HuH-7.5 (cell line): ENCODE data around the gene TNFRSF6B.
"Not testable (repeated sequence)": the region's sequence is repeated elsewhere in the genome, so short reads cannot be mapped to it uniquely, and the experiment has no call there.

ENCODE experiments used
- DNase-seq: peaks from one replicate; pipeline ENCODE4 v3.0.0; 2011; ENCODE audit warnings: low spot score

TNFRSF6B gene

DNA sequence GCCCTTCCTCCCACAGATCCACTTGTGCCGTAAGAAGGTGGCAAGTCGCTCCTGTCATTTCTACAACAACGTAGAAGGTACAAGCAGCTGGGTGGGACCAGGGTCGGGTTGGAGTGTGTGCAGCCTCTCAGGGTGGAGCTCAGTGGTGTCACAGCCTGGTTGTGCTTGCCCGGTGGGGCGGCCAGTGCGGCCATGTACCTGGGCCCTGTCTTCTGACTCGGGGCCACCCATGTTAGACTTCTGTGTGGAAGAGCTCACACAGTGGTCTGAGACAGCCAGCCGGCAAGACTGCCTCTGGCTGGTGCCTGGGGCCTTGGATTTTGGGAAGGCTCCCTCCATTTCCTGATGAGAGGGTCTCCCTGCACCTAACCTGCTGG is 33.7 kb upstream of the TNFRSF6B start:
- DNase-seq = no peak

DNA sequence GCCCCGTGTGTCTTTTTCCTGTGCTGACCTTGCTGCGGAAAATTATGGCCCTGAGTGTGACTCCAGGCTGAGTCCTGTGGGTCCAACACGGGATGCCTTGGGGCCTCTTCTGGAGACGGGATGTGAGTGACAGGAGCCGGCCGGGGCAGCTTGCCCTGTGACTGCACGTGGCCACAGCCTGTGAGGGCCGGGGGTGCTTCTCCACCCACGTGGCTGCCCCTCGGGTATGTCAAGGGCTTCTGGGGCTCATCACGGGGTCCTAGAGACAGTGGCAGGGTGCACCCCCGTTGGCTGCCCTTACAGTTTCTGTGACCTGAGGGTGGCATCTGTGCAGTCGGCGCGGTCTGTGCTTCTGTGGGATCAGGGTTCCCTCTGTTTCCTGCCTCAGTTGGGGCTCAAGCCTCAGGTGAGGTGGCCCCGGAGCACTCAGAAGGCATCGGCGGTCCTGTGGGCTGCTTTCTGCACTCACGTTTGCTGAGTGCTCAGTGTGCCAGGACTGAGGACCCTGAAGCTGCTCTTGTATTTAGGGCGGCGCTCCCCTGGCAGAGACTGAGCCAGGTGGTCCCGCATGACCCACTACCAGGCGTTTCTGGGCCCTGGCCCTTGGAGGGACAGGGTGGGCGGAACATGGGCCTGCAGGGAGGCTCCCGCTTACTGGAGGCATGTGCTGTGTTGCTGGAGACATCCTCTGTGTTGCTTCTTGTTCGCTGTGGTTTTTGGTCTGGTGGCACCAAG is 33.0 kb upstream of the TNFRSF6B start:
- DNase-seq = no peak

DNA sequence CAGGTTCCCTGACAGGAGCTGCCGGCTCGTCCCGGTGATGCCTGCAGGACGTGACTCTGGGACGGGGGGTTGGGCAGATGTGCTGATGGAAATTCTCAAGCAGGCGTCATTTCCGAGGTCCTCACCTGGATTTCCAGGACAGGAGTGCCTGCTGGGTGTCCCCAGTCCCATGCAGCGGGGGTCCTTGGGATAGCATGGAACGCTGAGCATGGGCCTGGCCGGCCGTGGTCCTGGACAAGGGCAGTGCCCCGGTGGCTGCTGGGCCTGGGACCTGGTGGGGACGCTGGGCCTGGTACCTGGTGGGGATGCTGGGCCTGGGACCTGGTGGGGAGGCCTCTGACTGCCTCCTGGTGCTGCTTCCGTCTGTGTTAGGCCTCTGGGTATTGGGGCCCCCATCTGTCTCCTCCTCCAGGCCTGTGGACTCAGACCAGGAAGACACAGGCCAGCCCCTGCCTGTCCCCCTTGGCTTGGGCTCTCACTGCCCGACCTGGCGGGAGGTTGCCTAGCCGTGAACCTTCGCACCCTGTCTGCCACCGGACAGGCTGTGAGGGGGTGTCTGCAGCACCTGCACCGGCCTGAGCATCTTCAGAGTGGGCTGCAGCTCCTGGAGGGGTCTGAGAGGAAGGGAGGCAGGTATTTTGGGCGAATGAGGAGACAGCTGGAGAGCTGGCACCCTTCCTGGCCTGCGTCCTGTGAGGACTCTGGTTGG is 32.2 kb upstream of the TNFRSF6B start:
- no peak for DNase-seq

DNA sequence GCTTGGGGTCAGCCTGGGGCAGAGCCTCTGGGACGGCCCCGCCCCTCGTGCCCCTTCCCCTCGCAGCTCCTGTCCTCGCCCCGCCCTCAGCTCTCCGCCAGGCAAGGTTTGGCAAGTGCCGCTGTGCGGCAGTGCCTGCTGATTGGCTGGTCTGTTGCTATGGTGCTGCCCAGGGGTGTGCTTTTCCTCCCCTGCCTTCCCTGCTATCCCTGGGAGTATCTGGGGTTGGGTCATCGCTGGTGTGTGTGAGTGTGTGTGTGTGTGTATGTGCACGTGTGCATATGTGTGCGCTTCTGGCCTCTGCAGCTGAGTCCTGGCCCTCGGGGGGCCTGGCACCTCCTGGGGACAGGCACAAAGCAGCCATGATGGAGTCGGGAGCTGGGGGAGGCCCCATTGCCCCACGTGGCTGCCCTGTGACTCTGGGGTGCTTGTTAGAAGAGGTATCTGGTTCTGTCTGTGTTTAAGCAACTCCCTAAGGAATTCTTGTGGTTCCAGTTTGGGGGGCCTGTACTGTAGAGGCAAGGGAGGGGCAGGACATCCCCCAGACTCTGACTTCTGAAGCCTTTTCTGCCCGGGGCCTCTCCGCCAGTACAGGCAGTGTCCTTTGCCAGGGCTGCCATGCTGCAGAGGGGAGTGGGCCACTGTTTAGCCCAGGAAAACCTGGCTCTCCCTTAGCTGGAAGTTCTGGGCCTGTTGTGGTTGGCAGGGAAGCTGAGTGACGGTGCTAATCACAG is 31.4 kb upstream of the TNFRSF6B start:
- DNase-seq = peak; percentile 81

DNA sequence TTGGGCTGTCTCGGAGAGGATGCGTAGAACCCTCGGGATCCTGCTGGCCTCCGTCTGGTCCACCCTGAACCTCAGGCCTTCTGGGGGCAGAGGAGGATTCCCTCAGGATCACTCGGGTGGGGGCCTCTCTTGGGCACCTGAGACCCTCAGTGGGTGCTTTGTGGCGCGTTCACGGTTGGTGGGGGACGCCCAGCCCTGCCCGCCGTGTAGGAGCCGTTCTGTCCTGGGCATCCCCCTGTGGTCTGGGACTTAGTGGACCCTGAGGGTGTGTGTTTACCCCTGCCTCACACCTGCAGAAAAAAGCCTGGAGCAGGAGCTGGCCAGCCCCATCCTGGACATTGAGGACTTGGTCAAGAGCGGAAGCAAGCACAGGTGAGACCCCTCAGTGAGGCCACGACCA is 30.7 kb upstream of the TNFRSF6B start:
- DNase-seq = no peak

DNA sequence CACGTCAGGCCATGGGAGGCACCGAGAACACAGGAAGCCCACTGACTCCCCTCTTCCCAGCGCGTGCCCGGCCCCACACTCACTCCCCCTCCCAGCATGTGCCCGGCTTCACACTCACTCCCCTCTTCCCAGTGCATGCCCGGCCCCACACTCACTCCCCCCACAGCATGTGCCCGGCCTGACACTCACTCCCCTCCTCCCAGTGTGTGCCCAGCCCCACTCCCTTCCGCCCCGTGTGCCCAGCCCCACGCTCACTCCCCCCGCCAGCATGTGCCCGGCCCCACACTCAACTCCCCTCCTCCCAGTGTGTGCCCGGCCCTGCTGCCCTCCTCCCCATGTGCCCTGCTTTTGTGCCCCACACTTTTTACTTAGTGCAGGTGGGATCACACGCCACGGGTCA is 28.6 kb upstream of the TNFRSF6B start:
- no peak for DNase-seq

DNA sequence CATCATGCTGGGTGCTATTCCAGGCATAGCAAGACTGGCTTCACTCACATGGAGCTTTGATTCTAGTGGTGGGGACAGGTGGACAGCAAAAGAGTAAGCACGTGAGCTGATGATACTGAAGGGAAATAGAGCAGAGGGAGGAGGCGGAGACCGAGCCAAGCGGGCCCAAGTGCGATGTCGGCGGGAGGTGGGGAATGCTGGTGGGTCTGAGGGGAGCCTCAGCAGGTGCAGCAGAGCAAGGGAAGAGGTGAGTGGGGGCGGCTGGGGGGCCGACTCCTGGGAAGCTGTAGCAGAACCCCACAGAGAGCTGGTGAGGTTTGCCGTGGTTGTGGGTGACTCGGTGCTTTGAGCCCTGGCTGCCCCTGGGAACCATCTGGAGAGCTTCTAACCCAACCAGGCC is 28.1 kb upstream of the TNFRSF6B start:
- DNase-seq = no peak

DNA sequence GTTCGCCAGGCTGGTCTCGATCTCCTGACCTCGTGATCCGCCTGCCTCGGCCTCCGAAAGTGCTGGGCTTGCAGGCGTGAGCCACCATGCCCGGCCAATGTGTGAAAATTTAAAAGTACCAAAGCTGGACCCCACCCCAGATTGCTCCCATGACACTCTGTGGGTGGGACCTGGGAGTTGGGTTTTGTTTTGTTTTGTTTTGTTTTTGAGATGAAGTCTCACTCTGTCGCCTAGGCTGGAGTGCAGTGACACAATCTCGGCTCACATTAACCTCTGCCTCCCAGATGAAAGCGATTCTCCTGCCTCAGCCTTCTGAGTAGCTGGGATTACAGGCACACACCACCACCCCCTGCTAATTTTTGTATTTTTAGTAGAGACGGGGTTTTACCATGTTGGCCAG is 24.8 kb upstream of the TNFRSF6B start:
- DNase-seq = not testable (repeated sequence)

DNA sequence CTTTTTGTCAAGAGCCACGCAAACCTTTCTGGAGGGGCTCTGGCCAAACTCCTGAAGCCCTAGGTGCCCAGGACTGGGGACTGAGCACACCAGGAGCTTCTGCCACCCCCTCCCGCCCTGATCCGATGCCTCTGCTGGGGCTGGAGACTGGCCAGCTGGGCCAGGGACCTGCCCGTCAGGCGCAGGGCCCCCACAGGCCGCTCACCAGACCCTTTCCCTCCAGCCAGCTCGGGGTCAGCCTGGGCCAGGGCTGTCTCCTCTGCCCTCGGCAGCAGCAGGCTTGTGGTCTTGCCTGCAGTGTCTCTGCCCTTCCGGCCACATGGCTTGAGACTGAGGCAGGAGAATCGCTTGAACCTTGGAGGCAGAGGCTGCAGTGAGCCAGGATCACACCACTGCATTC is 23.8 kb upstream of the TNFRSF6B start:
- no peak for DNase-seq

DNA sequence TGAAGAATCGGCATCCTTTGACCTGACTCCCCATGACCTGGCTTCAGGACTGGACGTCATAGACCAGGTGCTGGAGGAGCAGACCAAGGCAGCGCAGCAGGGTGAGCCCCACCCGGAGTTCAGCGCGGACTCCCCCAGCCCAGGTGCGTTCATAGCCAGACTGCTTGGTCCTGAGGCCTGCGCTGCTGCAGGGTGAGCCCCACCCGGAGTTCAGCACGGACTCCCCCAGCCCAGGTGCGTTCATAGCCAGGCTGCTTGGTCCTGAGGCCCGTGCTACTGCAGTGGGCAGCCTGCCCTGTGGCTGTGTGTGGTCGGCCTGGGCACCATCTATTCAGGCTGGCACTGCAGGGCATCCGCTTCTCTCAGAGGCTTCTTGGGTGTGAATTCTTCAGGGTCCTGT is 22.5 kb upstream of the TNFRSF6B start:
- no peak for DNase-seq

DNA sequence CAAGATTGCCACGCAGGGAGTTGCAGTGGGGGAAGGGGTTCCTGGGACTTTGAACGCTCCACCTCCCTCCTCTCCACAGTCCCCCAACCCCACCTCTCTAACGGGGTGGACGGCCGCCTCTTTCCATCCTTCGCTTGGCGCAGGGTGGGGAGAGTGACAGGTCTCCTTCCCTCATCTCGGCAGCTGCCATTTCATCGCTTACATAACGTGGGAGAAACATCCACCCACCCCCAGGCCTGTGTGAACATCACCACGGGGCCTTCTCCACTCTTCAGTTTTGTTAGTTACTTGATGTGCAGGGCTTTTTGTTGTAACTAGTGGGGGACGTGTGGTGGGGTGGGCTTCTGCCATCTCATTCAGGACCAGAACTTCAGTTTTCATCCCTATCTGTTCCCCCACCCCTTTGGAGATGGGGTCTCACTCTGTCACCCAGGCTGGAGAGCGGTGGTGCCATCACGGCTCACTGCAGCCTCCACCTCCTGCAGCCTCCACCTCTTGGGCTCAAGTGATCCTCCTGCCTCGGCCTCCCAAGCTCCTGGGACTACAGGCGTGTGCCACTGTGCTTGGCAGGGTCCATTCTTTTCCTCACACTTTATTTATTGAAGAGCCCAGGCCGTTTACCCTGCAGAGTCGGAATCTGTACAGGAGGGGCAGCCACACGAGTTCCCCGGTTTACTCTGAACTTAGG is 20.6 kb upstream of the TNFRSF6B start:
- no peak for DNase-seq

DNA sequence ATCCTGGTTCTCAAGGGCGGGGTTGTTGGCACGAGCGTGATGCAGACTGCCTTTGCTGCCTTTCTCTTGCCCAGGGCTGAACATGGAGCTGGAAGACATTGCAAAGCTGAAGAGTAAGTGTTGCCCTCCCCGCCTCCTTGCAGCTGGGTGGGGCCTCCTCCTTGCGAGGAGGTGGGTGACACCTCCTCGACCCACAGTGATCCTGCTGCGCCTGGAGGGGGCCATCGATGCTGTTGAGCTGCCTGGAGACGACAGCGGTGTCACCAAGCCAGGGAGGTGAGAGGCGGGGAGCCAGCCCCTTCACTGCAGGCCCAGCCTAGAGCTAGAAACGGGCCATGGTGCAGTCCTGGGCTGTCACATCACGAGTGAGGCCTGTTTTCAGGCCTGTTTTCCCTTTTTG is 18.4 kb upstream of the TNFRSF6B start:
- DNase-seq = no peak

DNA sequence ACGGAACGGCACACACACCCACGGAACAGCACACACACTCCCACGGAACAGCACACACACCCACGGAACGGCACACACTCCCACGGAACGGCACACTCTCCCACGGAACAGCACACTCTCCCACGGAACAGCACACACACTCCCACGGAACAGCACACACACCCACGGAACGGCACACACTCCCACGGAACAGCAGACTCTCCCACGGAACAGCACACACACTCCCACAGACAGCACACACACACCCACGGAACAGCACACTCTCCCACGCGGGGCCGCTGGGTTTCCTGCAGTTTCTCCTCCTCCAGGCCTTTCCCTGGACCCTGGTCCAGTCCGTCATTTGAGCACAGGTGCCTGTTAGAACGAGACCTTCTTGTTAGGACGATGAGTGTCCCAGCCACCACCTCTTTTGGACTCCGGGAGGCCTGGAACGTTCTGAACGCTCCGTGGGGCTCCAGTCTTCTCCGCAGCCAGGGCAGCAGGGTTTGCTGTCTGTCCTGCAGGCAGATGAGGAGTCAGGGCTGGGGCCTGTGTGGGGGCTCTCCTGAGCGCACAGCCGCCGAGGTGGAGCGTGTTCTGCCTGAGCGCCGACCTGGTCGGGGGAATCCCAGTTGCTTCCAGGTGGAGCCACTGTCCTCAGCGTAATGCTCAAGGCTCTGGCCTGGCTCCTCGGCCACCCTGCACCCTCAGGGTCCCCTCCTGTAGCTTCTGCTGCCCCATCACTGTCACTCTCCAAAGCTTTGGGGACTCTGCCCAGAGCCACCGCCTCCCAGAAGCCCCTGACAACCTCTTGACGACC is 17.6 kb upstream of the TNFRSF6B start:
- no peak for DNase-seq

DNA sequence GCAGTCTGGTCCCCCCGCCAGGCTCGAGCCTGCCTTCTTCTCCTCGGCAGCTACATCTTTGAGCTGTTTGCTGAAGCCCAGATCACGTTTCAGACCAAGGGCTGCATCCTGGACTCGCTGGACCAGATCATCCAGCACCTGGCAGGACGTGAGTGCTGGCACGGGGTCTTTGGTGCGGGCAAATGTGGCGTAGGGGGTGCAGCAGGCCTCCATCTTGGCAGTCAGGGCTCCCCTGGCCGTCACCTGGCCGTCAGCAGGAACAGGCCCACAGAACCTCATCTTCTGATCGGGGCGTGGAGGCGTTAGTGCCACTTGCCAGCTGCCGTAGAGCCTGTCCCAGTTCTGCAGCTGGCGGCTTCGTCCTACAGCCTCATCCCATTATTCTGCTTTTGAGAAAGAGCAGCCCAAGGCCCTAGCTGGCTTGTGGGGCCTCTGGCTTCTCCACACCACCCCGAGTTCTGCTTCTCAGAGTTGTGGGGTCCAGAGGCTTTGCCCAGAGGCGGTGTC is 16.6 kb upstream of the TNFRSF6B start:
- no peak for DNase-seq

DNA sequence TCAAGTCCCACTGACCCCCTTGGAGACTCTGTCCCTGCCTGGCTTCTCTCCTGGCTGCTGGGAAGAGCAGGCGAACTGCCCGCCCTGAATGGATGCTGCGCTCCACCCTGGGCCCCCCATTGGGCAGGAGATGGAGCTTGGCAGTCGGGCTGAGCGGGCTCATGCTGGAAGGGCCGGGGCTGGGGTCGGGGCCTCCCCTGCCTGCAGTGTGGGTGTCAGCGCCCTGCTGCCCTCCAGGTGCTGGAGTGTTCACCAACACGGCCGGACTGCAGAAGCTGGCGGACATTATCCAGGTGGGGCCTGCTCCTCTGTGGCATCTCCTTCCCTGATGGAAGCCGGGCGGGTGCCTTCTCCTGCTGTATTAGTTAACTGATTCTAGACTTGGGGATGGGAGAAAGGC is 16.0 kb upstream of the TNFRSF6B start:
- DNase-seq = no peak

DNA sequence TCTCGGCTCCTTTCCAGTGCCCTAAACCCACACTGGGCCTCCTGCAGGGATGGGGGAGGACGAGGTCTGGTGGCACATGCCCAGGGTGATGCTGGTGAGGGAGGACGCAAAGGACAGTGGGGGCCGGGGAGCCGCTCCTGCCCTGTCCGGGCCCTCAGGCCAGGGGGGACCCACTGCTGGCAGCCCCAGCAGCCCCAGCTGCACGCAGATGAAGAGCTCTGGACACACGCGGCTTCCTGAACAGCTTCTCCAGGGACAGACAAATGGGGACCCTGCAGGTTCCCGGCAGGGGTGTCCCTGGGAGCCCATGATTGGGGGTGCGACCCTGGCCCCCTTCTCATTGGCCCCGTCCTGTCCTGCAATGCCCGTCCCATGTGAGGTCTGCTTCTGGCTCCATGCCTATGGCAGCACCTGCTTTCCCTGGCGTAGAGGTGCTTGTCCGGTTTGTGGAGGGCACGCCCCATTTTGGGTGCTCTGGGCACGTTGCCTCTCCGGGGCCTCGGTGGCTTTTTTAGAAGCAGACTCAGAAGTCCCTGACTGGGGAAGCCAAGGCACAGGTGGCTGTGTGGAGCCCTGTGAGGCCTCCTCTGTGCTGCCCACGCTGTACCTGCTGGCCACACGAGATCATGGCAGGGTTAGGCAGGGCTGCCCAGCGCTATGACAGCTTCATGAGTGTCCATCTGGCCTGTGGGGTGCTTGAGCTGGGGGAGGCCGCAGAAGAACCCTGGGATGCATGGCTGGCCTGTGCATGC is 15.4 kb upstream of the TNFRSF6B start:
- no peak for DNase-seq

DNA sequence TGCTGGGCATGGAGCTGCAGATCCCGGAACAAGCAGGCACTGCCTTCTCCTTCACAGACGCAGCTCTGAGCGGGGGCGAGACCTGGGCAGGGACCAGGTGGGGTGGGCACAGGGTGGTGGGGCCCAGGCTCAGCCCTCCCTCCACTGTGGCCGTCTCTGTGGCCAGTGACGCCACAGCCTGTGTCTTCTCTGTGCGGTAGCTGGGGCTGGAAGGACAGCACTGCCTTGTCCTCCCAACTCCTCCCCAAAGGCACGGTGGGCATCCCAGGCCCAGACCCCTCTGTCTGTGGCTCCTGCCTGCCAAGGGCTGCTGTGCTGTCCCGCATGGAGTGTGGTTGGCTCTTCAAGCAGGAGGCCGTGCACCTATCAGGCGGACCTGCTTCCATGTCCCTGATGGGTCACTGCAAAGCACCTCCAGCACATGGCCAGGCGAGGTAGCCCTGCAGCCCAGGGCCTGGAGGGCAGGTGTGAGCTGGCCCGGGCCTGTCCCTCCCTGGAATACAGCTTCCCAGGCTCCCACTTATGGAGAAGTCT is 14.8 kb upstream of the TNFRSF6B start:
- DNase-seq = no peak

DNA sequence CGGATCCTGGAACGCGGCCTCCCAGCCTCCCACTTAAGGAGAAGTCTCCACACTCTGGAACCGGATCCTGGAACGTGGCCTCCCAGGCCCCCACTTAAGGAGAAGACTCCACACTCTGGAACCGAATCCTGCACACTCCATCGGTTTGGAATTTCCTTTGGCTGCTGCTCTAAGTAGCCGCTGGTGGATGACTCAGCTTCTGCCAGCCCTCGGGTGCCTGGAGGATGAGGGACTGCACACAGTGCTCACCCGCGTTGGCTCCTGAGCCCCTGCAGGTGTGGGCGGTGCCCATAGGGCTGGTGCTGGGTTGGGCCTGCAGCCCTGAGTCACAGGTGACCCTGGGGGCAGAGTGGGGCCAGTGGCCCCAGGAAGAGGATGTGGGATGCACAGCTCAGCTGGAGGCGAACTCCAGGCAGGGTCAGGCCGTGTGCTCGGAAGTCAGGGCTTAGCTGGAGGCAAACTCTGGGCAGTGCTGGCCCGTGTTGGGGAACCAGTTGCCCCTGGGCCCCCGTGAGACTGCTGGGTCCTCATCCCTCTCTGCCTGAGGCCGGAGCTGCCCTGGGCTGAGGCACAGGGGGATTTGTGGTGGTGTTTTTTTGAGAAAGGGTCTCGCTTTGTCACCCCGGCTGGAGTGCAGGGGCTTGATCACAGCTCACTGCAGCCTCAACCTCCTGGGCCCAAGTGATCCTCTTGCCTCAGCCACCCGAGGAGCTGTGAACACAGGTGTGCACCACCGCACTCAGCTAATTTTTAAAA is 13.9 kb upstream of the TNFRSF6B start:
- DNase-seq = no peak

DNA sequence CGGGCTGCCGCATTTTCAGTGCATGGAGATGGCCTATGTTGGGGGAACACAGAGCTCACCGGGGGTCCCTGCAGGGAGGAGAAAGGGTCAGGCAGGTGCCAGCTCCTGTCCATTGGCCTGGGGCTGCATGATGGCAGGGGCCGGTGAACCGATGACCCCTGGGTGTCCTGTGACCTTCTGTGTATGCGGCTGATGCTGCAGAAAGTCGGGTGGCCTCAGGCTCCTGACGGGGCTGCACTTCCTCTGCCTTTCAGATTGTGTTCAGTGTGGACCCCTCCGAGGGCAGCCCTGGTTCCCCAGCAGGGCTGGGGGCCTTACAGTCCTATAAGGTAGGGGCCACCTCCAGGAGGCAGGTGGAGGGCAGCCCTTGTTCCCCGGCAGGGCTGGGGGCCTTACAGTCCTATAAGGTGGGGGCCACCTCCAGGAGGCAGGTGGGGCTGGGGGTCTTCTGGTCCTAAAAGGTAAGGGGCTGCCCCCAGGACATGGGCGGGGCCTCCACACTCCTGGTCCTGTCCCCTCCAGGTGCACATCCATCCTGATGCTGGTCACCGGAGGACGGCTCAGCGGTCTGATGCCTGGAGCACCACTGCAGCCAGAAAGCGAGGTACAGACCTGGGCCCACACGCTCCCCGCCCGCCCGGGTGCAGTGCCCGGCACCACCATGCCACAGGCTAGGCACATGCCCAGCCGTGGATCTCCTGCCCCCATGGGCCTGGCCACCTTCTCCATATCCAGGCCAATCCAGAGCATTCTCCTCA is 11.0 kb upstream of the TNFRSF6B start:
- DNase-seq = no peak
